ENCODE results near the gene FBN1.

Gene FBN1

DNA sequence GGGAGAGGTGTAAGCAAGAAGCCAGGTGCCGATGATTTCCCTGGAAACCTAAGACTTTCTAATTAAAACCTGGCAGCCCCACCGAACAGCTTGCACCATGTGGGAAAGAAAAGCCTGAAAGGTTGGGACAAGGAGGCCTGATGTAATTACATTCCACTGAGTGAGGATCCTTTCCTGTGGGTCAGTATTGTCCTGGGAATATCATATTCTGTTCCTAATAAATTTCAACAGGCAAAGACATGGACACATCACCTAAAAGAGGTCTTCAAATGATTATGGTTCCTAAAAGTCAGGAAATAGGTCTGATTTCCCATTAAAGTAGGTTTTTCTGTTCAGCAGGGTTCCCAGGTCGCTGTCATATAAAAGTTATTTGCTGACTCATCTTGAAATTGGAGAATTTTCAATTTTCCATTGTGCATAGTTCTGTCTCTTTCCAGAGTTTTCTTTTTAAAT lies 255.8 kb downstream of the FBN1 start:
- Mint-ChIP-seq H3K27me3 (peaks cover 3% of the 10 kb centered on the region), H3K9me3 (no peaks in the 10 kb centered on the region), H3K4me1 (ENCODE audit: low read depth) (no peaks in the 10 kb centered on the region), H3K27ac (no peak overlapping the region), H3K4me3 (no peak overlapping the region), H3K36me3 (ENCODE audit: low read depth) (no peaks in the 10 kb centered on the region)

DNA sequence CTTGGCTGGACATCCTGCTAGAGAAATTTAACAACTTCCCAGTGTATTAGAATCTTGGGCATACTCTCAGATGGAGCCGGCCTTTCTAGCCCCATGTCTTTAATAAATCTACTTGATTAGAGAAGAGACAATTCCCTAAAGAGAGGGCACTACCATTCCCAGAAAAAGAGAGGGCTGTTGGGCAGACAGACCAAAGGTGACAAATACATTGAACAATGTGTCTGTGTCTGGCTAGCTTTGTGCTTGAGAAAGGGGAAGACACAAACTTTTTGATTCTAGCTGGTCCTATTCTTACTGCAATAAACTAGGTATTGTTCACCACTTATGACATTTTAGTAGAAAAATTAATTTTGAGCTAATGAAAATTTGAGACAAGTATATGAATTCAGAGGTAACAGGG lies 256.6 kb downstream of the FBN1 start:
- Mint-ChIP-seq H3K4me1 (ENCODE audit: low read depth) (no peaks in the 10 kb centered on the region), H3K4me3 (no peak overlapping the region), H3K9me3 (no peaks in the 10 kb centered on the region), H3K27ac (no peak overlapping the region), H3K36me3 (ENCODE audit: low read depth) (no peaks in the 10 kb centered on the region), H3K27me3 (peaks cover 3% of the 10 kb centered on the region)

DNA sequence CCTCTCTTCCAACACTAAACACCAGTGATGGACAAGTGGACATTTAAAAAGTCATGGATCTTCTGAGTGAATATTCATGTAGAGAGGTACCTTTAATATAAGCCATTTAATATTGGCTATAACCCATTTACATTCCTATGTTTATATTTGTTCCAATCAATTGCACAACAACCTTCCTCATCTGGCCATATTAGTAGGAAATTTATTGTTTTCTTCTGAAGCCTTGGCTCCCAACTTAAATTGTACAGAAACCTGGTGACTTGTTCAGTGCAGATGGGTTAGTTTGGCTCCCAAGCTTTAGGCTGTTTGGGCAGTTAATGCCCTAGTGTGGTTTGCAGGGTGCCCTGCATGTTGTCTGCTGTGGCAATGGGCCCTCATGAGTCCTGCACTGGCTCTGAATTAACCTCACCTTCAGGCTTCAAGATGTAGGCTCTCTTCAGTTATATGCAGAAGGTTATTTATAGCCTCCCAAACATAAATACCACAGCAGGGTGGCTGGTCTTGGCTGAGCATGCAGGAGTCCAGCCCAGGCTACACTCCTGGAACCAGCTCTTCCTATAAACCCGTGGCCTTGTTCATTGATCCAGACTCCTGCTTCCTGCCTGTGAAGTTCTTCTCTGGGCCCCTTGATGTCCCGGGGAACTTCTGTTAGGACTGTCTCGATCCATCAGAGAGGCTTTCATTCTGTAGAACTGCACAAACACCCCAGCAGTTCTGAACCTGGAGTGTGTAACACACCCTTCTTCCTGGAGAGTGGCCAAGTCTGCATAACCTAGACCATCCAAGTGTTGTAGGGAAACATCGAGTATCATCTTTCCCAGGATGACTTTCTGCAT lies 257.3 kb downstream of the FBN1 start:
- no peak overlapping the region for H3K4me3 Mint-ChIP-seq
- H3K4me1 Mint-ChIP-seq (ENCODE audit: low read depth) = no peaks in the 10 kb centered on the region
- H3K27me3 Mint-ChIP-seq = peaks cover 3% of the 10 kb centered on the region

DNA sequence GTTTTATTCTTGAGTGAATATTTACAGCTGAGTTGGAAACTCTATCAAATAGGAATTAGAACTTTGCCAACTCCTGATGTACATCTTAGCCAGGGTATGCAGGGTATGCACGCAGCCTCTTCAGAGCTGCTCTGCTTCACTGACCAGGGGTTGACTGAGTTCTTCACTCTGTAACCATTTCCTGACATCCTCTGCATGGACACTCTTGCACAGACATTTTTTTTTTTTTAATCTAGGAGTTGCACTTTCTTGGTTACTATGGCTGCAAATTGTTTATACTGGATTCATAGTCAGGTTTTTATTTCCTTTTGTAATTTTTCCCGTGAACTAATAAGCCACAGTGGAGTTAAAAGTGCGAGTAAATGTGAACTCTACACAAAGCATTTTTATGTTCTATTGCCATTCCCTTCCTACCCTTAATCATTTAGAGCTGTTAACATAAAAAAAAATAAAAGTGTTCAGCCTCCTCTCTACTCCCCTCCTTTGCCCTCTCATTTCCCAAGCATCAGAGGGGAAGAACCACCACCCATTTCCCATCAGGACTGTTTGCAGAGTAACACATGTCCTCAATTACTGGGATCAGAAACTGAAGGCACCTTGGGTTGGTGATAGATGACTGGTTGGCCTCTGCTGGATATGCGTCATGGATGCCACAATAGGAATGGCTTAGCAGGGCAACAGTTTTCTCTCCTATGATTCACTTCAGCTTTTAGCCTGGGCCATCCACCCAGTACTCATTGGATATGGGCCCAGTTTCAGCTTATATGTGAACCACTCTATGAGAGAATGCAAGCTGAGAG lies 260.3 kb downstream of the FBN1 start:
- Mint-ChIP-seq H3K4me3 (no peak overlapping the region), H3K36me3 (ENCODE audit: low read depth) (no peaks in the 10 kb centered on the region), H3K9me3 (no peaks in the 10 kb centered on the region), H3K27me3 (no peaks in the 10 kb centered on the region), H3K4me1 (ENCODE audit: low read depth) (no peaks in the 10 kb centered on the region), H3K27ac (no peak overlapping the region)

More for the DNA sequence above, 257.3 kb downstream of the FBN1 start:
- no peaks in the 10 kb centered on the region for H3K9me3 Mint-ChIP-seq
- H3K27ac Mint-ChIP-seq = no peak overlapping the region
- no peaks in the 10 kb centered on the region for H3K36me3 Mint-ChIP-seq (ENCODE audit: low read depth)

DNA sequence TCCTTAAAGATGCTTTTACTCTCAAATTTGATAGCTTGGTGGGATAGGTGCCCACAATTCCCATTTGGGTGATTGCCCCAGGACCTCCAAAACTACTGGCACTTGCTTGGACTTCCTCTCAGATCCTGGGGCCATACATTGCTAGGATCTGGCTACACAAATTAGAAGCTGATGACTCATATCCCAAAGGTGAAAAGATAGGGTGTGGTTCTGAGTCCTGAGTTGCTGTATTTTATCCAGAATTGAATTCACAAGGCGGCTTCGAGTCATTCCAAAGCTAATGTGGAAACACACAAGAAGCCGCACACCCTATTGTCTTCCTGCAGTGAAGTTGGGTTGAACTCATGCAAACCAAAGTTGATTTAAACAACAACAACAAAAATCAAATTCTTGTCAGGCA lies 260.9 kb downstream of the FBN1 start:
- Mint-ChIP-seq H3K27me3 (no peaks in the 10 kb centered on the region), H3K36me3 (ENCODE audit: low read depth) (no peaks in the 10 kb centered on the region), H3K9me3 (no peaks in the 10 kb centered on the region), H3K4me1 (ENCODE audit: low read depth) (no peaks in the 10 kb centered on the region), H3K27ac (no peak overlapping the region), H3K4me3 (no peak overlapping the region)

DNA sequence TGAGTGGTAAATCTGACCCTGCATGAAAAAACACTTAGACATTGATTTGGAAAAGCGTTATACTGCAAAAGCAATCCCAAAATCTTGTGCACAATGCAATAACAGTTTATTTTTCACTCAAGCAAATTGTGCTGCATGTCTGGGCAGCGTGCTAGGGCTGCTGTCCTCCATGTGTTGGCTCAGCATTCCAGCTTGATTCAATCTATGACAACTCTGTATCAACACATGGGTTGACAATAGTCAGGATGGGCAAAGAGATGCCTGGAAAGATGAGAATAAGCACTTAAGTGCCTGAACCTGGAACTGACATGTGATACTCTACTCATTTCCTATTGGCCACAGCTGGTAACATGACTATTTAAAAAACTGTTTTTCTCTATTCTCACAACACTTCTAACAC lies 262.5 kb downstream of the FBN1 start:
- no peaks in the 10 kb centered on the region for H3K36me3 Mint-ChIP-seq (ENCODE audit: low read depth)
- H3K27me3 Mint-ChIP-seq = no peaks in the 10 kb centered on the region
- H3K4me3 Mint-ChIP-seq = no peak overlapping the region
- no peaks in the 10 kb centered on the region for H3K4me1 Mint-ChIP-seq (ENCODE audit: low read depth)
- no peak overlapping the region for H3K27ac Mint-ChIP-seq
- H3K9me3 Mint-ChIP-seq = no peaks in the 10 kb centered on the region

DNA sequence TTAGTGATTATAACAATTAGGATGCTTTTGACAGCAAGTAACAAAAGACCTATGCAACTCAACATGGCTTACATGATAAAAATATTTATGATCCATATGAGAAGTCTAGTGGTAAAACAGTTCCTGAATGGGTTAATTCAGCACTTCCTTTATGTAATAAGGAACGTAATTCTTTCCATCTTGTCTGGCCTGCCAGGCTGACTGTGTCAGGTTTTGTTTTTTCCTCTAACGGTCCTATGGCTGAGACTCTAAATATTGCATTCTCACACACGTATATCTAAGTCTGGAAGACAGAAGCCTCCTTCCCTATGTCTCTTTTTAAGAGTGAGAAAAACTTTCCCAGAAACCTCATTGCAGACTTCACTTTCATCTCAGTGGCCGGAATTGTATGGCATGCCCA lies 263.6 kb downstream of the FBN1 start:
- Mint-ChIP-seq H3K4me3 (no peak overlapping the region), H3K27ac (no peak overlapping the region), H3K27me3 (peaks cover 7% of the 10 kb centered on the region), H3K4me1 (ENCODE audit: low read depth) (no peaks in the 10 kb centered on the region), H3K9me3 (peaks cover 7% of the 10 kb centered on the region), H3K36me3 (ENCODE audit: low read depth) (no peaks in the 10 kb centered on the region)

DNA sequence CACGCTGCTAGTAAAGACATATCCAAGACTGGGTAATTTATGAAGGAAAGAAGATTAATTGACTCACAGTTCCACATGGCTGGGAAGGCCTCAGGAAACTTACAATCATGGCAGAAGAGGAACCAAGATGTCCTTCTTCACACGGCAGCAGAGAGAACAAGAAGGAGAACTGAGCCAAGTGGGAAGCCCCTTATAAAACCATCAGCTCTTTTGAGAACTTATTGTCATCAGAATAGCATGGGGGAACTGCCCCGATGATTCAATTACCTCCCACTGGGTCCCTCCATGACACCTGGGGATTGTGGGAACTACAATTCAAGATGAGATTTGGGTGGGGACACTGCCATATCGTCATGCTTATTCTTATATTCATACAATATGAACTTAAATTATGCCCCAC lies 265.3 kb downstream of the FBN1 start:
- peaks cover 15% of the 10 kb centered on the region for H3K27me3 Mint-ChIP-seq

DNA sequence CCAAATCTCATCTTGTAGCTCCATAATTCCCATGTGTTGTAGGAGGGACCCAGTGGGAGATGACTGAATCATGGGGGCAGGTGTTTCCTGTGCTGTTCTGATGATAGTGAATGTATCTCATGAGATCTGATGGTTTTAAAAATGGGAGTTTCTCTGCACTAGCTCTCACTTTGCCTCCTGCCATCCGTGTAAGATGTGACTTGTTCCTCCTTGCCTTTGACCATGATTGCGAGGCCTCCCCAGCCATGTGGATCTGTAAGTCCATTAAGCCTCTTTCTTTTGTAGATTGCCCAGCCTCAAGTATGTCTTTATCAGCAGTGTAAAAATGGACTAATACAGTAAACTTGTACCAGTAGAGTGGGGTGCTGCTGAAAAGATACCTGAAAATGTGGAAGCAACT lies 269.7 kb downstream of the FBN1 start:
- Mint-ChIP-seq H3K36me3 (ENCODE audit: low read depth) (no peaks in the 10 kb centered on the region), H3K4me3 (no peak overlapping the region), H3K9me3 (peaks cover 7% of the 10 kb centered on the region), H3K4me1 (ENCODE audit: low read depth) (no peaks in the 10 kb centered on the region), H3K27me3 (peaks cover 22% of the 10 kb centered on the region), H3K27ac (no peak overlapping the region)

More for the DNA sequence above, 265.3 kb downstream of the FBN1 start:
- Mint-ChIP-seq H3K27ac (no peak overlapping the region), H3K36me3 (ENCODE audit: low read depth) (no peaks in the 10 kb centered on the region), H3K4me3 (no peak overlapping the region), H3K9me3 (peaks cover 7% of the 10 kb centered on the region), H3K4me1 (ENCODE audit: low read depth) (no peaks in the 10 kb centered on the region)

DNA sequence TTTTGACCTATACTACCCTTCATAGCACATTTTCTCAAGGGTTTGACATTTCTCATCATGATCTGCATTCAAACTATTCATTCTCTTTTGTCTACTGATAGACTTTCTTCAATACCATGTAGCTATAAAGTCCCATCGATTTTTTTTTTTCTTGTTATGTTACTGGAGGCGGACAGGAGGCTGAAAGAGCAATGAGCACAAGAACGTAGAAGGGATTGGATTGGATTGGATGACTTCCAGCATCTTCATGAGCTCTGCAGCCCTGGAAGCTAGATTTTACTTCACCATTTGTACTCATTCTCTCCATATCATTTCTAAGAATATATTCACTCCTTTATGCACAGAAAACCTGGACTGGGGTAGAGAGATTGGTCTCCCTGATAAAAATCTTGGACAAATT lies 271.0 kb downstream of the FBN1 start:
- no peaks in the 10 kb centered on the region for H3K36me3 Mint-ChIP-seq (ENCODE audit: low read depth)
- H3K4me3 Mint-ChIP-seq = no peak overlapping the region
- H3K9me3 Mint-ChIP-seq = peaks cover 7% of the 10 kb centered on the region
- H3K4me1 Mint-ChIP-seq (ENCODE audit: low read depth) = no peaks in the 10 kb centered on the region
- peaks cover 22% of the 10 kb centered on the region for H3K27me3 Mint-ChIP-seq
- no peak overlapping the region for H3K27ac Mint-ChIP-seq

DNA sequence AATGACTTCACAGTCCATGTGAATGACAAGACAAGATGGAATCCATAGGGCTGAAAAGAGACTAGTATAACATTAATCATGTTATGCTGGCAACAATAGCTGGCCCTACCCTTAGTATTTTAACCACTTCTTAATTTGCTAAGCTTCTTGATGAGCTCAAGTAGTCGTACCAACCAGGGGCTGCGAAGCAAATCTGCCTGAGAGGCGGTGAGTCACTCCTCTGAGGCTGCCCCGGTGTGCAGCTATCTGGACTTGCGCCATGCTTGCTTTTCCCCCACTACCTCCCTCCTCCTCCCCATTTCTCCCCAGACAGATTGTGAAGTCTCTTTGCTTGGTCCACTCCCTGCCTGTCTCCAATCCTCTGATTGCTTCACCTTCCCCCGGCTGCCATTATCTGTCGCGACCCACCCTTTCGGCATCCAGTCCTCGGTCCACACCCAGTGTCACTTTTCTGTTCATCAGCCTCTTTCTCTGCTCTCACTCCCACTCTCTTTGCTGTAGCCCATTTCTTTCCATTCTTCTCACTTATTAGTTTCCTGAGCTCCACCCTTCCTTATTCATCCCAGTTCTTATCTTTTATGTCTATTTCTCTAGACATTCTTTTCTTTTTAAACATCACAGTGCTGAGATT lies 271.6 kb downstream of the FBN1 start:
- Mint-ChIP-seq H3K4me1 (ENCODE audit: low read depth) (no peaks in the 10 kb centered on the region), H3K27ac (no peak overlapping the region), H3K9me3 (peaks cover 7% of the 10 kb centered on the region), H3K36me3 (ENCODE audit: low read depth) (no peaks in the 10 kb centered on the region), H3K27me3 (peaks cover 22% of the 10 kb centered on the region), H3K4me3 (no peak overlapping the region)

DNA sequence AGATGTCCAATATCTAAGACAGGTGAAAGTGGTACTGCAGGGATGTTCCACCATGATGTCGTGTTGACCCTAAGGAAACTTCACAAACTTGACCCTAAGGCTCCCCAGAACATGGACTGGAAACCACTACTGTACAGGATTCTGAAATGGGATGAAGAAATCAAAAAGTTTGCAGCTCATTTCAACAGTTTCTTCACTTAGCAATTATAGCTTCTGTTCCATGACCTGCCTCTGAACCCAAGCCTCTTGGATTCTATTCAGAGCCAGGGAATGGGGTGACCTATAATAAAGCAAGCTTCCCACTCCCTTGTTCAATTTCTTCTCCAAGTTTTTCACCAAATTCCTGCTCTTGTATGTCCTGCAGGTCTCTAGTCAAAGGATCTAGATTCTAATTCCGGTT lies 273.5 kb downstream of the FBN1 start:
- H3K9me3 Mint-ChIP-seq = no peaks in the 10 kb centered on the region
- H3K4me1 Mint-ChIP-seq (ENCODE audit: low read depth) = no peaks in the 10 kb centered on the region
- H3K4me3 Mint-ChIP-seq = no peak overlapping the region
- H3K27me3 Mint-ChIP-seq = peaks cover 19% of the 10 kb centered on the region
- H3K36me3 Mint-ChIP-seq (ENCODE audit: low read depth) = no peaks in the 10 kb centered on the region
- H3K27ac Mint-ChIP-seq = no peak overlapping the region

DNA sequence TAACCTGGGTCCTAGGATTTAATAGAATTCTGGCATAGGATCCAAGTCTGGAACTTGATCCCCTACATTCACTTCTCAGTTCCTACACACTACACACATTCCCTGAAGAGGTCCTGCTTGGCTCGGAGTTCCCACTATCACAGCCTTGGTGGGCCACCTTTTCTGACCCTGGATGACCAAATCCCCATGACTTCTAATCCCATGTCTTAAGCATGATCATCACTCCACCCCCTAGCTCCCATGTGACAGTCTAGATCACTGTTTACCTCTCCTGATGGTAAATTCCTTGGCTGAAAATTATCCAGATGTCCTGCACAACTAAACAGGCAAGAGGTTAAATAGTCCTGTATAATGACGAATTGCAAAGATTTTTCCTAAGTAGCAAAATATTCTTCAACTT lies 274.0 kb downstream of the FBN1 start:
- peaks cover 19% of the 10 kb centered on the region for H3K27me3 Mint-ChIP-seq
- no peaks in the 10 kb centered on the region for H3K36me3 Mint-ChIP-seq (ENCODE audit: low read depth)
- no peak overlapping the region for H3K4me3 Mint-ChIP-seq
- no peaks in the 10 kb centered on the region for H3K9me3 Mint-ChIP-seq
- H3K4me1 Mint-ChIP-seq (ENCODE audit: low read depth) = no peaks in the 10 kb centered on the region
- H3K27ac Mint-ChIP-seq = no peak overlapping the region

DNA sequence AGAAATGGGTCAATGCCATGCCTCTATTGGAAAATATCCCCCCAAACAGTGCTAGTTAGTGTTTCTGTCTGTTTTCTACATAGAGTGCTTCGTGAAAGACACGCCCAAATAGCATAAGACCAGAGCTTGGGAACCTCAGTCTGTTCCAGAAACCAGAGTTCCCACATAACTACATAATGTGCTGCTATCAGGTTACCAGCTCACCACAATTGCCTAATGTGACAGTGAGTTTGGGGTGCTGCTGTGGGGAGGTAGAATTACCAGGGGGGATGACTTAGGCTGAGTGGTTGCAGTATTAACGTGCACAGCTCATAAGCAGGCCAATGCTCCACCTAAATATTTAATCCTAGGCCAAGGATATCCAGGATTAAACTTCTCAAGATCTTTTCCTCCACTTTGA lies 275.0 kb downstream of the FBN1 start:
- Mint-ChIP-seq H3K27ac (no peak overlapping the region), H3K36me3 (ENCODE audit: low read depth) (no peaks in the 10 kb centered on the region), H3K4me1 (ENCODE audit: low read depth) (no peaks in the 10 kb centered on the region), H3K4me3 (no peak overlapping the region), H3K9me3 (no peaks in the 10 kb centered on the region), H3K27me3 (peaks cover 10% of the 10 kb centered on the region)

DNA sequence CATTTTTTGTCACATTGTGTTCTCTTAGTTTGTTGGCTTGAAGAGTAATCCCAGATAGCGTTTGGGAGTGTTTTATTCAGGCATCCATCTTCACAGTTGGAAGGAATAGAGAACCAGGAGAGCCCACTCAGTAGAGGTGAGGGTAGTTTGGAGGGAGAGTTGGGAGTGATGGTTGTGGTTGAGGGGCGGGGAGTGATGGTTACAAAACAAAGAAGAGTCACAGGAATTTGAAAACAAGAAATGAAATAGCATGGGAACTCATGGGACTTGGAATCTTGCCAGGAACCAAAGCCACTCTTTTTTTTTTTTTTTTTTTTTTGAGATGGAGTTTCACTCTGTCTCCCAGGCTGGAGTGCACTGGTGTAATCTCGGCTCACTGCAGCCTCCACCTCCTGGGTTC lies 278.0 kb downstream of the FBN1 start:
- no peaks in the 10 kb centered on the region for H3K9me3 Mint-ChIP-seq
- no peaks in the 10 kb centered on the region for H3K4me1 Mint-ChIP-seq (ENCODE audit: low read depth)
- no peak overlapping the region for H3K4me3 Mint-ChIP-seq
- no peak overlapping the region for H3K27ac Mint-ChIP-seq
- peaks cover 4% of the 10 kb centered on the region for H3K27me3 Mint-ChIP-seq
- no peaks in the 10 kb centered on the region for H3K36me3 Mint-ChIP-seq (ENCODE audit: low read depth)
